ENCODE measurements around the gene PLEKHM3.

PLEKHM3 gene, protein sequence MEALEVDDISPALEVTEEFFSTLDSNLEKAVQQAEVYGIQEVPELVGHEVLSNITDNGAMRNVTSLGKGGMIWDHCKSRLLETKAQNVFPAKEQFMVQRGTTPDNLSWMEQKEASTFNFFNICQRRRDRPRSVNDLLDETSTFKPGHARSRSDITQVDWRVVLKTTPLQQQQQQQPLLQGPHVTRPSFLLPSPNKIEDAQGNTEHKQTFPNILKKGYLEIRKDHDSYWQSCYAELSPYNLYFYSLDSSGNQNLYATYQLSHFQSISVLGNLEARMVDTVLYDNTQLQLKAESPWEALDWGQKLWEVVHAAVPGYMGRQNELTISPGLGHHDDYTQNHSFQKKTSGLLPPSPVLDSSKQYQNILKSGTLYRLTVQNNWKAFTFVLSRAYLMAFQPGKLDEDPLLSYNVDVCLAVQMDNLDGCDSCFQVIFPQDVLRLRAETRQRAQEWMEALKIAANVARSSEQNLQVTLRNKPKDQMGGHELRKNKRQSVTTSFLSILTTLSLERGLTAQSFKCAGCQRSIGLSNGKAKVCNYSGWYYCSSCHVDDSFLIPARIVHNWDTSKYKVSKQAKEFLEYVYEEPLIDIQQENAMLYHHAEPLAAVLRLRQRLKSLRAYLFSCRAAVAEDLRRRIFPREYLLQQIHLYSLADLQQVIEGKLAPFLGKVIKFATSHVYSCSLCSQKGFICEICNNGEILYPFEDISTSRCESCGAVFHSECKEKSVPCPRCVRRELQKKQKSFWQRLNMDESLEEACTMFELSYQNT

DNA sequence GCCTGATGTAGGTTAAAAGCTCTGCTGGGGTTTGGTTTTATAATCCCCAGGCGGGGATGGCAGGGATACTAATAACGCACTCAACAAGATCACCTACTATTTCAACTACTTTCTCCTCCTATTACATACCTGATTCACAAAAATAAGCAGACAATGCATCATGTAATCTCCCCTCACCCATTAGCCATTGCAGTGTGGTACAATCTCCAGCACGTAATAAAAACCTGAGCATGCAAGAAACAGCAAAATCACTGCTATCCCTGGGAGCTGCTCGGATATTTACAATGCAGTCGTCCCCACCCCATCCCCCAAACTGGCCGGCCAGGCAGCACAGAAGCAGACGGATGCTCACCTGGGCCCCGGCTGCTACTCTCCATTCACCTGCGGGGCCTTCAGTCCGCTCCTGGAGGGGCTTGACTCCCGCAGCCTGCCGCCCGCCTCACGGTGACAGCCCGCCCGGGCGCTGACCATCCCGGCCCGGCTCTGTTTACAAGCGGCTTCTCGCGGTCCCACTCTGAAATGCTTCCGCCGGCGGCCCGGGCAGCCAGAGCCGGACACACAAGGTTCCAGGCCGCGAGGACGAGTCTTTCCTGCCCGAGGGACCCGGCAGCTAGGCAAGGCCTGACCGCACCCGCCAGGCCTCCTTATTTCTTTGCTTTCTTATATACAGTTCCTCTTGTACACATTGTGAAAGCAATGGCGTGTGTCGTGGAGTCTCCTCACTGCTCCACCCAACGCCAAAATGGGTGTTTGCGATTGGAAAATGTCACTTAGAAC lies at the start of gene PLEKHM3:
Gene PLEKHM3, minus strand, starts transcription at position 491 of the 777 bp plus-strand sequence. CDS start 23,888 bp downstream, outside the sequence.
- Mint-ChIP-seq H3K27me3 (no peaks in the 10 kb centered on the region), H3K9me3 (peaks cover 0 to 5% of the 10 kb centered on the region in 2 donors), H3K4me1 (peaks cover 33% of the 10 kb centered on the region), H3K4me3 (peak within 1 kb of the TSS; percentile 85 to 94), H3K27ac (peak within 1 kb of the TSS; percentile 77 to 91)
- DNase-seq (peak; percentile 84 to 88), ATAC-seq (peak; percentile 94)

DNA sequence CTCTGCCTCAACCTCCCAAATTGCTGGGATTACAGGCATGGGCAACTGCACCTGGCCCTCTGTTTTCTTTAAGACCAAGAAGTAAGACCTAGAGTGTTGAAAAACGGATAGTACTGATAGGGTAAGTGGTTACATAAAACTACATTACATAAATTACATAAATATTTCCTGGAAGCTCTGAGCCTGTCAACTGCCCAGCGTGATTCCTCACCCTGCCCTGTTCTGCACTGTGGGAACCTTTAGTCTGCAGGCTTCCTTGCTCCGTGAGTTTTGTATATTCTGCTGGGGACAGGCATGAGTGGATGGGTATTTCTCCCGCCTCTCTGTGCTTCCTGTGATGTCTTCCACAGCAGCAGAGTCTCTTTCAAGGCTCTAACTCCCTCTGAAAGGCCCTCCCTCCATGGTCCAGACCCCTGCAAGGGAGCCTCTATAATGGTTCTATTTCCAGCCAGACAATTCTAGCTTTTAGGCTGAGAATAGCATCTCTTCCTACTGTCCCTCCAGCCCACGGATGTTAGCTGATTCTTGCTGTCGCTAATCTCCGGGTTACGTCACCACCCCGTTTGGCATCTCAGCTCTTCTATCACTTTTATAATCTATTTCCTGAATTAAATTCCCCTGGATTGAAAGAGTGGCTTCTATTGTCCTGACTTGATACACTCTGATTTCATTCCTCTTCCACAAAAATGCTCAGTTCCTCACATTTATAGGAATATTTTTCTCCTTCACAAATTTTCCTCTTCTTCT lies 49.5 kb upstream of the PLEKHM3 start:
- no peak overlapping the region for H3K27ac Mint-ChIP-seq
- no peak overlapping the region for H3K4me3 Mint-ChIP-seq
- H3K27me3 Mint-ChIP-seq, result peaks cover 34% of the 10 kb centered on the region

DNA sequence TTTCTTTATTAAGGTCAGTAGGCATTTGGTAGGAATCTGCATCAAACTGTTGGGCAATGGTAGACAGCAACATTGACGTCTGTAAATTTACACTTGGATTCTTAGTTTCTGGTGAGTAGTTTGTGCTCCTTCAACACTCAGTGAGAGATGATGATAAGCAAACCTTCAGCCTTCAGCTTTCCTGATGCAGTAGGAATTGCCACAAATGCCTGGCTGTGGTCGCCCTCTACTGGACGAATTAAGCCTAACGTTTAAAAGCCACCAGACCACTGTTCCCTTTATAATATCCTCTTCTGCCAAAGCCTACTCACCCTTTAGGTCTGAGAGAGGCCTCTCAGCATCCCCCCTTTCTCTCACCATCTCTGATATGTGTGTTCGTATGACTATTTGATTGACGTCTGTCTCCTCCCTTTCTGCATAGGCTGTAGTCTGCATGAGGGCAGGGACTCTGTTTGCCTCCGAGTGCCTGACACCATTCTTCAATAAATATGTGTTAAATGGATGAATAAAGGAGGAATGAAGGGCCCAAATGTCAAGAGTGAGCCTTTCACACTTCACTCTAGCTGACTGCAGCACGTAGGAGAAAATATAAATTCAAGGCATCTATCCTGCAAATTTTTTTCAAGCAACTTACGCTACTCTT lies 47.0 kb upstream of the PLEKHM3 start:
- Mint-ChIP-seq H3K27me3 (peaks cover 10% of the 10 kb centered on the region), H3K4me3 (no peak overlapping the region), H3K4me1 (no peaks in the 10 kb centered on the region), H3K27ac (no peak overlapping the region), H3K9me3 (no peaks in the 10 kb centered on the region)
- ATAC-seq, result peak; percentile 67
- DNase-seq, result peak; percentile 38 to 45

More for the DNA sequence above, 49.5 kb upstream of the PLEKHM3 start:
- DNase-seq (no peak), ATAC-seq (no peak)
- no peaks in the 10 kb centered on the region for H3K4me1 Mint-ChIP-seq
- H3K9me3 Mint-ChIP-seq, result no peaks in the 10 kb centered on the region

DNA sequence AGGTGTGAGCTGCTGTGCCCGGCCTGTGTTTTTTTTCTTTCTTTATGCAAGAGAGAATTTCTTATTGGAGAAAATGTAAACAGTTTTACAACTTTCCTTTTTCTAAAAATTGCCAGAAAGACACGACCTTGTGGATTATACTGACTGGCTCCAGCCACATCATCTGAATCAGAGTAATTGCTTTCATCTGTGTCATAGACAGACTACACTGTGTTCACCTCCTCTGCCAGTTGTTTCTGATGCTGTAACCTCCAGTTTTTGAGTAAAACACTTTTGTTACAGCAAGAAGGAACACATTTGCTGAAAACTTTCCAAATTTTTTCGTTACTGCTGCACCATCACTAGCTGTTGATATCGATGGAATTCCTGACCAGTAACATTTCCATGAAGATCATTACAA lies 43.9 kb upstream of the PLEKHM3 start:
- Mint-ChIP-seq H3K27ac (no peak overlapping the region), H3K4me1 (no peaks in the 10 kb centered on the region), H3K9me3 (no peaks in the 10 kb centered on the region), H3K27me3 (no peaks in the 10 kb centered on the region), H3K4me3 (no peak overlapping the region)
- DNase-seq (no peak), ATAC-seq (no peak)

DNA sequence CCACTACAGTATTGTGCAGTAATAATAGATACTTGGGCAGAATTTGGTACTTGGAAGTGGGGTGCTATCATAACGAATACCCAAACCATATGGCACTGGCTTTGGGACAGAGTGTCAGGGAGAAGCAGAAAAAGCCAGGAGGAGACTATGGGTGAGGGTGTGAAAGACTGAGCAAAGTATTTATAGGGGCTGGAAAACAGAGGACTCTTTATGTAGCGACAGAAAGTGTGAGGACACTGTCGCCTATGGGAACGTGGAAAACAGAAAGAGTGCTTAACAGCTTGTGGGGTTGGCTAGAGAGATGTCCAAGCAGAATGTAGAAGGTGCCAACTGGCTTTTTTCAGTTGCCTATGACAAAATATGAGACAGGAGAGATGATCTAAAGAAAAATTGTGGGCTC lies 40.7 kb upstream of the PLEKHM3 start:
- DNase-seq (no peak), ATAC-seq (no peak)
- no peaks in the 10 kb centered on the region for H3K4me1 Mint-ChIP-seq

DNA sequence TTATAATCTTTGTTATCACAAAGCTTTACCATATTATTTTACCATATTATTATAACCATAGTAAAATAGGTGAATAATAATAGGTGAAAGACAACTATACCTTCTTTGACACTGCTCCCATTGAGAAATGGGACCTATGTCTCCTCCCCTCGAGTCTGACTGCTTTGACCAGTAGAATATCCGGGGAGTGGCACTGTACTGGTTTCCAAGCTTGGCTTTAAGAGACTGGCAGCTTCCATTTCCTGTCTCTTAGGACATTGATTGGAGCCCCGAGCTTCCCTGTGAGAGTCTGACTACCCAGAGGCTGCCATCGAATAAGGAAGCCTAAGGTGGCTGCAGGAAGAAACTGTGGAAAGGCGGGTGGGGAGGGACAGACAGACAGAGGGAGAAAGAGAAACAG lies 40.1 kb upstream of the PLEKHM3 start:
- DNase-seq (no peak), ATAC-seq (no peak)
- Mint-ChIP-seq H3K4me3 (no peak overlapping the region), H3K27ac (no peak overlapping the region), H3K9me3 (no peaks in the 10 kb centered on the region), H3K27me3 (peaks cover 16% of the 10 kb centered on the region), H3K4me1 (no peaks in the 10 kb centered on the region)

More for the DNA sequence above, 40.7 kb upstream of the PLEKHM3 start:
- H3K9me3 Mint-ChIP-seq, result no peaks in the 10 kb centered on the region
- peaks cover 10% of the 10 kb centered on the region for H3K27me3 Mint-ChIP-seq
- no peak overlapping the region for H3K4me3 Mint-ChIP-seq
- no peak overlapping the region for H3K27ac Mint-ChIP-seq

DNA sequence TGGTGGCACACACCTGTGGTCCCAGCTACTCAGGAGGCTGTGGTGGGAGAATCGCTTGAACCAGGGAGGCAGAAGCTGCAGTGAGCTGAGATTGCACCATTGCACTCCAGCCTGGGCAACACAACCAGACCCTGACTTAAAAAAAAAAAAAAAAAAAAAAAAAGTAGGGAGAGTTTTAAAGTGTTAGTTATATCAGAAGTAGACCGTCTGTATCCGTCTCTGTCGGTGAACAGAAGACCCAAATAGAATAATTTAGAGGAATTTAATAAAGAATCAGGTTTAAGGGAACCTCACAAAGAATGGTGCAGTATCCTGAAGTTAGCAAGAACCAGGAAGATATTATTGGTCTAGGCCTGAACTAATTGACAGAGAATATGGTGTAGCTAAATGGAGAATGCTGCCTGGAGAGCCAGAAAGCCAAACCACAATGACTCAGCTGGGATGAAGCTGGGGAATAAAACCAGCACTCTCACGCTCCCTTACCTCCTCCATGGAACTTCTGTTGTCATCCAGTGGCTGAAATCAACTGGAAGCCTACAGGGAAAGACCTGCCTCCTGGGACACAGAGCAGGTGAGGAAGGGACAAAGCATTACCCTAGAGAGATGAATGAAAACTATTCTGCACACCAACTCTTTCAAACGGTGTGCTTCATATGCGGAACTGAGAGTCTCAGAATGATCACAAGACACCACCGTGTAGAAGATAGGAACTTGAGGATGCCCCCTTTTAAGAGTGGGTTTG lies 39.1 kb upstream of the PLEKHM3 start:
- Mint-ChIP-seq H3K9me3 (no peaks in the 10 kb centered on the region), H3K4me3 (no peak overlapping the region), H3K27me3 (peaks cover 17% of the 10 kb centered on the region), H3K4me1 (no peaks in the 10 kb centered on the region), H3K27ac (no peak overlapping the region)
- no peak for ATAC-seq
- DNase-seq, result no peak

DNA sequence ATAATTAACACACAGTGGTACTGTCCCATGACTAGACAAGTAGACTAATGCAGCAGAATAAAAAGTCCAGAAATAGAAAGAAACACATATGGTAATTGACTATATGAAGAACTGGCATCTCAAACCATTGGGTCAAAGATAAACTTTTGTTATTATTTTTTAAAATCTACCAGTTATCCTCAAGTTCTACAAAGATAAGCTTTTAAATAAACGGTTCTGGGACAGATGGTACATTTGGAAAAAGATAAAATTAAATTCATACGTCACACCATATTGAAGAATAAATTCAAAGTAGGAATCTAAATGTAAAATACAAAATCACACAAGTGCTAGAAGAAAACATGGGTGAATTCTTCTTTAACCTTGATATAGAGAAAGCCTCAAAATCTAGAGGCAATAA lies 37.6 kb upstream of the PLEKHM3 start:
- DNase-seq (no peak), ATAC-seq (no peak)
- no peak overlapping the region for H3K4me3 Mint-ChIP-seq
- no peaks in the 10 kb centered on the region for H3K9me3 Mint-ChIP-seq
- no peak overlapping the region for H3K27ac Mint-ChIP-seq
- H3K4me1 Mint-ChIP-seq, result no peaks in the 10 kb centered on the region
- H3K27me3 Mint-ChIP-seq, result peaks cover 17% of the 10 kb centered on the region

DNA sequence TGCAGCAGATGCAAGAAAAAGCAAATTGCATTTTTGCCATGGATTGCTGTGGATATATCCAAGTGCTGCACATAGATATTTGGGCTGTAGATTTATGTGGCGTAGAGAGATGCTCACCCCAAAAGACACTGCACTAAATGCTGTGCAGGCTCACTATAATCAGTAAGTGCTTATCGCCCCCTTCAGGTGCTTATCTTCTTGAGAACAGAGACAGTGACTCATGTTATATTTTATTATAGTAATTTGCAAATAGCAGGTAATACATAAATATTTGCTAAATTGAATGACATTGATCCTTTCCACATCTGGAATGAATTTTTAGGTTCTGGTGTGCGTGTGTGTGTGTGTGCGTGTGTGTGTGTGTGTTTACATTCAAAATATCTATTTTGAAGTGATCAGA lies 36.8 kb upstream of the PLEKHM3 start:
- Mint-ChIP-seq H3K4me3 (no peak overlapping the region), H3K27me3 (peaks cover 17% of the 10 kb centered on the region), H3K4me1 (no peaks in the 10 kb centered on the region), H3K27ac (no peak overlapping the region), H3K9me3 (no peaks in the 10 kb centered on the region)
- DNase-seq (no peak), ATAC-seq (no peak)

DNA sequence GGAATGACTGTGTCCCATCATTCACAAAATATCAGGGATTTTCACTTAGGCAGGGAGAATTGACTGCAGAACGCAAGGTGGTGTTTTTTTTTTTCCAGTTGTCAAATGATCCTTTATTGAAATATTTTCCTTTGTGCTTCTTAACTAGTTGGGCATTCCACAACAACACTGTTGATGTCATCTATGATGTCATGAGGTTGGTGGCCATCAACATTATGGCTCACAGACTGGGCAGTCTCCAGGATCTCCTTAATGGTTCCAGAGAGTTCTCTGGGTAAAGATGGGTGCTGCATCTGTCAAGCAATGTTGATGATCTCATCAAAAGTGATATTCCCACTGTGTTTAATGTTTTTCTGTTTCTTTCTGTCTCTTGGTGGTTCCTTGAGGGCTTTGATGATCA lies 31.8 kb upstream of the PLEKHM3 start:
- Mint-ChIP-seq H3K9me3 (no peaks in the 10 kb centered on the region), H3K27ac (no peak overlapping the region), H3K27me3 (peaks cover 17% of the 10 kb centered on the region), H3K4me1 (no peaks in the 10 kb centered on the region), H3K4me3 (no peak overlapping the region)
- ATAC-seq (no peak), DNase-seq (no peak)

DNA sequence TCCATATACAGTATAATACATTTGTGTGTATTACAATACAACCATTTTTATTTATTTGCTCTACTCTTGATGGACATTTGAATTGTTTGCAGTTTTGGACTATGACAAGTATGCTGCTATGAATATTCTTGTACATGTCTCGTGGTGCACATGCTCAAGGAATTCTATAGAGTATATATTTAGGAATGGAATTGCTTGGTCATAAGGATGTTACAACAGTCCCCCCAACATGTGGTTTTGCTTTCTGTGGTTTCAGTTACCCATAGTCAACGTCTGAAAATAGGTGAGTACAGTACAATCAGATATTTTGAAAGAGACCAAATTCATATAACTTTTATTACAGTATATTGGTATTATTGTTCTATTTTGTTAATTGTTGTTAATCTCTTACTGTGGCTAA lies 24.1 kb upstream of the PLEKHM3 start:
- Mint-ChIP-seq H3K27me3 (peaks cover 16% of the 10 kb centered on the region), H3K4me3 (no peak overlapping the region), H3K4me1 (peaks cover 5% of the 10 kb centered on the region), H3K9me3 (no peaks in the 10 kb centered on the region), H3K27ac (no peak overlapping the region)
- DNase-seq (no peak), ATAC-seq (no peak)

DNA sequence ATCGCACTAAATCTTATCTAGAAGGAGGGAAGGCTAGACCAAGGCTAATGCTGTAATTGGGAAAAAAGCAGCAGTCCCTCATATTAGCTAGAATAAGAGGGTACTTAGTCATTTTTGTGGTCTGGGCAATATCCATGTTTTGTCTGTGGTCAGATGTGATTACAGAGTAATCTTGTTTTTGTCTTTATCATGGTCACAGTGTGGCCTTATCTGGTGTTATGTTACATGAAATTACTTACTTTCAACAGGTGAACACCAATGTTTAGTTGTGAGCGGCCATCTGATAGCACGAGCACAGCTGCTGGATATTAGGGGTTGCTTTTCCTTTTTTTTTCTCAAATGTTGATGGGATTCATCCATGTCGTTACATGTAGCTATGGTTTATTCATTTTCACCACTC lies 23.7 kb upstream of the PLEKHM3 start:
- no peak for DNase-seq
- no peak for ATAC-seq
- Mint-ChIP-seq H3K4me3 (no peak overlapping the region), H3K27ac (no peak overlapping the region), H3K27me3 (peaks cover 16% of the 10 kb centered on the region), H3K9me3 (no peaks in the 10 kb centered on the region), H3K4me1 (peaks cover 5% of the 10 kb centered on the region)

DNA sequence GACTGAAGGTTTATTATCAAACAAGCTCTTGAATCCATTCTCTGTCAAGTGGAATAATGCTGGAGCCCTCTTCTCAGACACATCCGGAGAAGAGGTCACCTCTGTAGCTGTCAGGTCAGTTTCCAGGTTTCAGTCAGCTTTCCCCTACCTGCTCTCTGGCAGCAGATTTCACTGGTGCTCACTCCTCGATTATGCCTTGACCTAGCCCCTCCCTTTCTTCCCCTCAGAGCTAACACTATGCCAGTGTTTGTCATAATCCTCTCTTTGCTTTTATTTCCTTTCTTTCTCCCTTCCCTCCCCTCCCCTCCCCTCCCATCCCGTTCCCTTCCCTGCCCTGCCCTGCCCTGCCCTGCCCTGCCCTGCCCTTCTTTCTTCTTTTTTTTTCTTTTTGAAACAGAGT lies 22.5 kb upstream of the PLEKHM3 start:
- Mint-ChIP-seq H3K27ac (no peak overlapping the region), H3K4me1 (peaks cover 5% of the 10 kb centered on the region), H3K27me3 (peaks cover 16% of the 10 kb centered on the region), H3K9me3 (no peaks in the 10 kb centered on the region), H3K4me3 (no peak overlapping the region)
- DNase-seq, result no peak
- no peak for ATAC-seq

DNA sequence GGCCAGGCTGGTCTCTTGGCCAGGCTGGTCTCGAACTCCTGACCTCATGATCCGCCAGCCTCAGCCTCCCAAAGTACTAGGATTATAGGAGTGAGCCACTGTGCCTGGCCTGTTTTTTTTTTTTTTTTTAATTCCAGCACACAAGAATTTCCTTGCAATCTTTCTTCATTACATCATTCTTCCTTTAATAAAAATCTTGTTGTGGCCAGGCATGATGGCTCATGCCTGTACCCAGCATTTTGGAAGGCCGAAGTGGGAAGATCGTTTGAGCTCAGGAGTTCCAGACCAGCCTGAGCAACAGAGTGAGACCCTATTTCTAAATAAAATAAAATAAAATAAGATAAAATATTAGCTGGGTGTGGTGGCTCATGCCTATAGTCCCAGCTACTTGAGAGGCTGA lies 21.4 kb upstream of the PLEKHM3 start:
- Mint-ChIP-seq H3K4me1 (peaks cover 5% of the 10 kb centered on the region), H3K27me3 (peaks cover 16% of the 10 kb centered on the region), H3K27ac (no peak overlapping the region), H3K4me3 (no peak overlapping the region), H3K9me3 (no peaks in the 10 kb centered on the region)
- ATAC-seq (no peak), DNase-seq (no peak)
